Activated CD8-positive, alpha-beta T cell treated with anti-CD3 and anti-CD28 coated beads for 36 hours (primary cell): ENCODE data around the gene KHDC4. TPM values are rescaled to one million over a fixed set of nuclear protein-coding genes. Genes with fewer than 3 reads are reported as not detected.

Source experiments
- ATAC-seq: fragments of 200-7000 bp; cut with Tn5 transposase; one replicate; pipeline ENCODE4 v1.10.0; 2021; ENCODE audit warnings: mild to moderate bottlenecking, moderate library complexity
- CTCF ChIA-PET: fragments of 350-600 bp; sonication (Branson Sonifier 250); formaldehyde crosslinking; loops from one replicate; lab custom pipeline; 2021; ENCODE audit warnings: antibody characterized with exemption; lab: Charles Lee
- POLR2A ChIA-PET: fragments of 350-600 bp; sonication (Branson Sonifier 250); formaldehyde crosslinking; loops from one replicate; lab custom pipeline; 2021; ENCODE audit warnings: antibody characterized with exemption; lab: Charles Lee
- DNase-seq: peaks from one replicate; pipeline ENCODE4 v3.0.0-alpha.2; 2020
- H3K27ac Mint-ChIP-seq: one replicate; pipeline ENCODE4 v1.8.0; 2021; ENCODE audit warnings: mild to moderate bottlenecking, mixed read lengths
- H3K27me3 Mint-ChIP-seq: one replicate; pipeline ENCODE4 v1.8.0; 2021; ENCODE audit warnings: mixed read lengths
- H3K36me3 Mint-ChIP-seq: one replicate; pipeline ENCODE4 v1.8.0; 2021; ENCODE audit warnings: low read depth, mixed read lengths
- H3K4me1 Mint-ChIP-seq: one replicate; pipeline ENCODE4 v1.8.0; 2021; ENCODE audit warnings: low read depth, mixed read lengths
- H3K4me3 Mint-ChIP-seq: one replicate; pipeline ENCODE4 v1.8.0; 2021; ENCODE audit warnings: mild to moderate bottlenecking, moderate library complexity, mixed read lengths
- H3K9me3 Mint-ChIP-seq: one replicate; pipeline ENCODE4 v1.8.0; 2021; ENCODE audit warnings: mixed read lengths
- CTCF ChIP-seq: fragments of 200-600 bp; IDR thresholded peaks from one replicate; pipeline ENCODE4 v1.8.0; 2022; ENCODE audit warnings: antibody characterized with exemption, mild to moderate bottlenecking
- intact Hi-C: fragments of 100-400 bp; cut with micrococcal nuclease; formaldehyde crosslinking; loops from one replicate; pipeline ENCODE4 v1.10.0; 2022
- total RNA-seq, 2 experiments: library from RNA; stranded (reverse); gene quantifications; one replicate each; pipeline ENCODE4 v1.2.3, GENCODE V29; 2021

Gene KHDC4
- total RNA-seq, 2 experiments from 2014 or later, result 68.1 to 71.3 TPM

DNA sequence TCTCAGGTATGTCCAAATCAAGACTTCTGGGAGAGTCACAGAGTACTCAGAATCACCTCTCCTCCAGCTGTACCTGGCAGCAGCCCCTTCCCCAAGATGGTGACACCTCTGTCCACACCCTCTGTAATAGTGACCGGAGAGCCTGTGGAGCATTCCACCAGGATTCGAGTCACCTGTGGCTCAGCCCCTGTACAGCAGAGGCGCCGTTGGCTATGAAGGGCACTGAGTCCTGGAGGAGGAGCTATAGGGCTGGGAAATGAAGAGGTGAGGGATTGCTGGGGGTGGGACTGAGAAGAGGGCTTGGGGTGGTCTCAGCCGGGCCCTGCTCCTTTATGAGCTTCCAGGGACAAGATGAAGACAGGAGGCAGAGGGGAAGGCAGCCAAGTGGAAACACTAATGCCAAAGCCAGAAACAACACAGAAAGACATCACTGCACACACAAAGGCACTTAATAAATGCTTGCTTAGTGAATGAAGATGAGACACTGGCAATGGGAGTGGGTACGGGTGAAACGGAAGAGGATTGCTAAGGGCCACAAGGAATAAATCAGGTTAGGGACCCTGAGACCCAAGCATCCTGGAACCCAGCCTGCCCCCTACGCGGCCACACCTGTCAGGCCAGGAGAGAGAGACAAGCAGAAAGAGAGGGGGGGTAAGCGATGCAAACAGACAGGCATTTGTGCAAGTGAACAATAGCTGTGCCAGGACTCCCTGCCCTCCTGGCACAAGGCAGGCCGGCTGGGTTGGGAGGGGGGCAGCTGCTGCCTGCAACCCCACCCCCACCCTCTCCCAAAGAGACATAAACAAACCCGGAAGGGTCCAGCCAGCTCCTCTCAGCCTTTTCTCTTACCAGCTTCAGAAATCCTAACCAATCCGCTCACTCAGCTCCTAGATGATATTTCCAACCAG lies 40.2 kb upstream of the KHDC4 start:
- ChIA-PET POLR2A (interaction anchor here (0.6 to 7.5 kb wide), 6 partner anchors 12 to 156 kb away, joined by 3 to 128 read pairs (median 23); partner anchors contain the start of genes KHDC4 and RXFP4), CTCF (interaction anchor here (0.6 to 11.1 kb wide), 7 partner anchors 9 to 167 kb away, joined by 3 to 121 read pairs (median 5); partner anchors contain the start of genes KHDC4 and RXFP4)
- DNase-seq (no peak), ATAC-seq (no peak)
- intact Hi-C loops, result no loop called here
- TF ChIP-seq CTCF, result no peak
- Mint-ChIP-seq H3K27me3 (no peaks in the 10 kb centered on the region), H3K9me3 (no peaks in the 10 kb centered on the region), H3K27ac (peak overlapping the region; percentile 94), H3K4me3 (peak overlapping the region; percentile 98), H3K36me3 (peaks cover 73% of the 10 kb centered on the region), H3K4me1 (peaks cover 68% of the 10 kb centered on the region)

DNA sequence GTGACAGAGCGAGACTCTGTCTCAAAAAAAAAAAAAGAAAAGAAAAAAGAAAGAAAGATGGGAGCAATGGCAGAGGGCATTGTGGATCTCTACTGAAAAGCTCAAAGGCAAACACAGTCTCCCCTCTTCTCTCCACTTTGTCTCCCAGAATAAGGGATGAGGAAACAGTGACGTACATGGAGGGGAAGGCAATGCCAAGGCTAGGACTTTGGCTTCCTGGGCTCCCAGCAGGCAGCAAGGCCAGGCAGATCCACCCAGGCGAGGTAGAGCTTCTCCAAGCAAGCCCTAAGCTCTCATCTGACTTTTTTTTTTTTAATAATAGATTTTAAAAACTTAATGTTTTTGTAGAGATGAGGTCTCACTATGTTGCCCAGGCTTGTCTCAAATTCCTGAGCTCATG lies 39.5 kb upstream of the KHDC4 start:
- CTCF ChIA-PET, result interaction anchor here (1.1 to 1.6 kb wide), 4 partner anchors 15 to 39 kb away, joined by 3 to 5 read pairs (median 4); partner anchors contain the start of gene KHDC4
- ATAC-seq, result no peak
- POLR2A ChIA-PET, result interaction anchor here (0.6 to 8.2 kb wide), 6 partner anchors 12 to 48 kb away, joined by 3 to 54 read pairs (median 10); partner anchors contain the start of genes KHDC4 and SSR2
- H3K27me3 Mint-ChIP-seq, result no peaks in the 10 kb centered on the region
- H3K9me3 Mint-ChIP-seq, result no peaks in the 10 kb centered on the region
- DNase-seq, result no peak
- intact Hi-C loops, result no loop called here
- peak overlapping the region; percentile 83 for H3K27ac Mint-ChIP-seq
- H3K4me1 Mint-ChIP-seq, result peaks cover 74% of the 10 kb centered on the region
- H3K36me3 Mint-ChIP-seq, result peaks cover 78% of the 10 kb centered on the region
- H3K4me3 Mint-ChIP-seq, result no peak overlapping the region
- no peak for TF ChIP-seq CTCF

DNA sequence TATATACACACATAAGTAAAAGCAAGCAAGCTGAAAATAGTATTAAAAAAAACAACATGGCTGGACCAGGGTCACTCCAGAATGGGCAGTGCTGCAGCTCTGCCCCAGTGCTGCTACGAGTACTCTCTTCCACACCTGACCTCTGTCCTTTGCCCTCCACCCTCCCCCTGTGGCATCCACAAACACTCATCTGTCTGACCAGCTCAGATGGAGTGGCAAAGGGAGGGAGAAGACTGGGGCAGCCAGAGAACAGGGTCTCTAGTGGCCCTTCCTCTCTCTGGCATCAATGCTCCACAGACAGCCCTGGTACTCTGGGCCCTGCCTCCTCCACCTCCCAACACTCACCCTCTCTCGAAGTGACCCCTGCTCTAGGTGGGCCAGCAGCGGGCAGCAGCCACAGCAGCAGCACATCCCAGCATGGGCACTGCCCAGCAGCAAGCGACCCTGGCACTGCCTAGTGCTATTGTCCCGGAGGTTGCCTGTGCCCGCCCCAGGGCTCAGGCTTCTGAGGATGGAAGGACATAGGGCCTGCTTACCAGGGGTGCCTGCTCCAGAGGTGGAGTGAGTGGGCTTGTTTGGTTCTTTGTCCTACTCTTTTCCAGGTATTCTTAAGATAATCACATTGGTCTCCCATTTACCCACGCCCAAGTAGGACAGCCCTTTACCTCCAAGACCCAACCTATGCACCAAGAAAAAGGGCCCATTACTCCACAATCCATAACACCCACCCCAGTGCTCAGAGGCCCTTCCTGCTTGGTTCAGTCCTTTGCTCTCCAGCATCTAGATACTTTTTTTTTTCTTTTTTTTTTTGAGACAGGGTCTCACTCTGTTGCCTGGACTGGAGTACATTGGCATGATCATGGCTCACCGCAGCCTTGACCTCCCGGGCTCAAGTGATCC lies 37.9 kb upstream of the KHDC4 start:
- intact Hi-C loops, result no loop called here
- DNase-seq (no peak), ATAC-seq (no peak)
- Mint-ChIP-seq H3K36me3 (peaks cover 83% of the 10 kb centered on the region), H3K27me3 (no peaks in the 10 kb centered on the region), H3K27ac (peak overlapping the region; percentile 83), H3K9me3 (no peaks in the 10 kb centered on the region), H3K4me3 (peak overlapping the region; percentile 47), H3K4me1 (peaks cover 90% of the 10 kb centered on the region)
- ChIA-PET CTCF (interaction anchor here (1.1 to 2.7 kb wide), 3 partner anchors 12 to 18 kb away, joined by 3 to 11 read pairs (median 4); no protein-coding TSS in a partner anchor), POLR2A (interaction anchor here (1.0 to 8.2 kb wide), 4 partner anchors 10 to 48 kb away, joined by 3 to 46 read pairs (median 10); partner anchors contain the start of genes KHDC4 and SSR2)
- TF ChIP-seq CTCF, result no peak

GRCh38 chr1:155970531-155971167 lies 36.4 kb upstream of the KHDC4 start:
- Mint-ChIP-seq H3K4me3 (peak overlapping the region; percentile 47), H3K9me3 (no peaks in the 10 kb centered on the region), H3K27me3 (no peaks in the 10 kb centered on the region), H3K27ac (peak overlapping the region; percentile 88), H3K36me3 (peaks cover 83% of the 10 kb centered on the region), H3K4me1 (peaks cover 92% of the 10 kb centered on the region)
- intact Hi-C loops, result no loop called here
- TF ChIP-seq CTCF, result no peak
- DNase-seq (peak; percentile 62), ATAC-seq (peak; percentile 72)
- CTCF ChIA-PET, result interaction anchor here (1.3 to 2.7 kb wide), 4 partner anchors 10 to 33 kb away, joined by 3 to 11 read pairs (median 5); no protein-coding TSS in a partner anchor
- POLR2A ChIA-PET, result interaction anchor here (0.7 to 8.2 kb wide), 5 partner anchors 9 to 222 kb away, joined by 3 to 49 read pairs (median 24); partner anchors contain the start of genes ARHGEF2 and KHDC4
